ENCODE data around the gene MOB1B. TPM values are rescaled to one million over a fixed set of nuclear protein-coding genes. Genes with fewer than 3 reads are reported as not detected.
A peak's percentile ranks its signal among the peaks of the same experiment; 100 is the strongest.

MOB1B gene
- polyA plus RNA-seq (2013): 37.2 TPM

GRCh38 chr4:70901984-70902576, at the start of gene MOB1B:
MOB1B (plus strand) TSS chr4:70902369; CDS start chr4:70902537, 168 bp downstream.
- POLR2A ChIA-PET: interaction anchor here (0.5 to 1.2 kb wide), 6 partner anchors 27 to 310 kb away, joined by 3 to 5 read pairs (median 4); partner anchors contain the start of genes DCK and GRSF1
- Histone ChIP-seq H3K4me1 (ENCODE audit: control extremely low read depth in 1 of 4, control insufficient read depth in 4 of 4, insufficient read depth in 4 of 4, low read length in 3 of 4) (peaks cover 2 to 30% (median 25%) of the 10 kb centered on the region in 4 experiments), H3K27me3 (replicated peaks in 2 of 5; ENCODE audit: control insufficient read depth in 4 of 5, insufficient read depth in 5 of 5, low read length in 4 of 5) (no peaks in the 10 kb centered on the region), H3K36me3 (ENCODE audit: control insufficient read depth in 4 of 4, insufficient read depth in 4 of 4, low read length in 3 of 4) (peaks cover 0 to 15% (median 12%) of the 10 kb centered on the region in 4 experiments), H3K4me3 (ENCODE audit: control insufficient read depth in 1 of 7, extremely low read depth in 1 of 7, insufficient read depth in 4 of 7, low read depth in 2 of 7, low read length in 6 of 7) (peak within 1 kb of the TSS; percentile 82 to 98 (median 87)), H3K27ac (ENCODE audit: insufficient read depth in 1 of 2, low read depth in 1 of 2, low read length in 2 of 2, poor library complexity in 1 of 2, severe bottlenecking in 2 of 2) (peak within 1 kb of the TSS; percentile 54 to 89), H3K9me3 (ENCODE audit: control extremely low read depth in 1 of 5, control insufficient read depth in 4 of 5, insufficient read depth in 2 of 5, low read depth in 1 of 5, low read length in 4 of 5) (no peaks in the 10 kb centered on the region)
- CTCF ChIA-PET: interaction anchor here (0.7 to 1.5 kb wide), 4 partner anchors 63 to 167 kb away, joined by 3 read pairs; no protein-coding TSS in a partner anchor
- 0% methylated on average over 38 of the region's 47 CpGs for WGBS (ENCODE audit: insufficient coverage)
- DNase-seq: peak; percentile 91 to 93 (median 92)

DNA sequence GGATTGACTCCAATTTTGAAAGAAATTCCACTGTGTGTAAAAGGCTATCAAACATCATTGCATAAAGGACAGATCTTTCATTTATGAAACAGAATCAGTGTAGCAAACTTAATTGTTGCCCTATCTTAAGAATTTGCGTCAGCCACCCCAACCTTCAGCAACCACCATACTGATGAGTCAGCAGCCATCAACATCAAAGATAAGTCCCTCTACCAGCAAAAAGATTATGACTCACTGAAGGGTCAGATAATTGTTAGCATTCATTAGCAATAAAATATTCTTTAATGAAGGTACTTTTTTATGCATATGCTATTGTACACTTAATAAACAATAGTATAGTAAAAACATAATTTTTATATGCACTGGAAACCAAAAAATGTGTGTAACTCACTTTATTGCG, 46.7 kb upstream of the MOB1B start:
- Histone ChIP-seq H3K4me1 (ENCODE audit: control extremely low read depth in 1 of 4, control insufficient read depth in 4 of 4, insufficient read depth in 4 of 4, low read length in 3 of 4) (peaks cover 0 to 3% (median 1%) of the 10 kb centered on the region in 4 experiments), H3K27ac (ENCODE audit: insufficient read depth in 1 of 2, low read depth in 1 of 2, low read length in 2 of 2, poor library complexity in 1 of 2, severe bottlenecking in 2 of 2) (no peak overlapping the region), H3K4me3 (ENCODE audit: control insufficient read depth in 1 of 7, extremely low read depth in 1 of 7, insufficient read depth in 4 of 7, low read depth in 2 of 7, low read length in 6 of 7) (no peak overlapping the region), H3K27me3 (replicated peaks in 2 of 5; ENCODE audit: control insufficient read depth in 4 of 5, insufficient read depth in 5 of 5, low read length in 4 of 5) (no peaks in the 10 kb centered on the region), H3K9me3 (ENCODE audit: control extremely low read depth in 1 of 5, control insufficient read depth in 4 of 5, insufficient read depth in 2 of 5, low read depth in 1 of 5, low read length in 4 of 5) (peaks cover 0 to 3% (median 0%) of the 10 kb centered on the region in 5 experiments), H3K36me3 (ENCODE audit: control insufficient read depth in 4 of 4, insufficient read depth in 4 of 4, low read length in 3 of 4) (no peaks in the 10 kb centered on the region)
- no CpG with 5 or more reads among the region's 2 CpGs for WGBS (ENCODE audit: insufficient coverage)
- ChIA-PET POLR2A (no interaction called here), CTCF (no interaction called here)
- peak in 2 of 3 donors; percentile 25 to 43 for DNase-seq

DNA sequence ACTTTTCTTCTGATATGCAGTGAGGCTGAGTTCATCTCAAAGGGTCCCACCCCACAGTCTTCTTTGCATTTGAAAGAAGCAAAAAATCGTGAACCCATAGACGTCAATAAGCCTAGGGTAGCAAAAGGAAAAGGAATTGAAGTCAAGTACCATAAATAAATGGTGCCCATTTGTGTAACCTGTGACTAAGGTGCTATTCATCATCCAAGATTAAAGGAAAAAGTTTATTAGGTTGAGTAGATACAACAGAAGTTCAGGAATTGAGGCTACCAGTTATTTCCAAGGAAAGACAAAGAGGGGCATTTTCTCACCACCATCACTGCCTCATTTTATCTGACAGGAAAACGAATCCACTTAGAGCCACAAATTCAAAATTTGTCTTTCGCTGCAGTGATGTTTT, 43.7 kb upstream of the MOB1B start:
- H3K9me3 ChIP-seq (ENCODE audit: control extremely low read depth in 1 of 5, control insufficient read depth in 4 of 5, insufficient read depth in 2 of 5, low read depth in 1 of 5, low read length in 4 of 5): peaks cover 0 to 3% (median 0%) of the 10 kb centered on the region in 5 experiments
- no peaks in the 10 kb centered on the region for H3K27me3 ChIP-seq (replicated peaks in 2 of 5; ENCODE audit: control insufficient read depth in 4 of 5, insufficient read depth in 5 of 5, low read length in 4 of 5)
- no peak overlapping the region for H3K27ac ChIP-seq (ENCODE audit: insufficient read depth in 1 of 2, low read depth in 1 of 2, low read length in 2 of 2, poor library complexity in 1 of 2, severe bottlenecking in 2 of 2)
- ChIA-PET CTCF (no interaction called here), POLR2A (no interaction called here)
- DNase-seq: no peak
- WGBS (ENCODE audit: insufficient coverage): 83% methylated on average over 2 of the region's 4 CpGs
- H3K4me1 ChIP-seq (ENCODE audit: control extremely low read depth in 1 of 4, control insufficient read depth in 4 of 4, insufficient read depth in 4 of 4, low read length in 3 of 4): peaks cover 0 to 3% (median 1%) of the 10 kb centered on the region in 4 experiments
- H3K4me3 ChIP-seq (ENCODE audit: control insufficient read depth in 1 of 7, extremely low read depth in 1 of 7, insufficient read depth in 4 of 7, low read depth in 2 of 7, low read length in 6 of 7): no peak overlapping the region
- H3K36me3 ChIP-seq (ENCODE audit: control insufficient read depth in 4 of 4, insufficient read depth in 4 of 4, low read length in 3 of 4): no peaks in the 10 kb centered on the region

DNA sequence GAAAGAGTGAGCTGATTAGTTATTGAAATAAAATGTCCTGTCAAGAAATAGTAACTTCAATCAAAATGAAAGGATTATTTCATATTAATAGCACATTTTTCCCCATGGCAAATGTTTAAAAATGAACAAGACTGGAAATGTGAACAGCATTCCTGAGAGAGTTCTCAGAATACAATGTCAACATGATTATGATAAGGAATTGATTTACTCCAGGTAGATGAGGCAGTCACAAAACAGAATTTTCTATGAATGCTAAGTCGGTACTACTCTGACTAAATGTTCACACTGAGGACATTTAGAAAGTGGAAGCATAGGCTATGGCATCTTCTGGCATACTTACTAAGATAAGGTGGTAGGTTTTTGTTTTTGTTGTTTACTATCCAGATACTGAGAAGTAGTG, 43.1 kb upstream of the MOB1B start:
- Histone ChIP-seq H3K36me3 (ENCODE audit: control insufficient read depth in 4 of 4, insufficient read depth in 4 of 4, low read length in 3 of 4) (no peaks in the 10 kb centered on the region), H3K4me3 (ENCODE audit: control insufficient read depth in 1 of 7, extremely low read depth in 1 of 7, insufficient read depth in 4 of 7, low read depth in 2 of 7, low read length in 6 of 7) (no peak overlapping the region), H3K27me3 (replicated peaks in 2 of 5; ENCODE audit: control insufficient read depth in 4 of 5, insufficient read depth in 5 of 5, low read length in 4 of 5) (no peaks in the 10 kb centered on the region), H3K27ac (ENCODE audit: insufficient read depth in 1 of 2, low read depth in 1 of 2, low read length in 2 of 2, poor library complexity in 1 of 2, severe bottlenecking in 2 of 2) (no peak overlapping the region), H3K4me1 (ENCODE audit: control extremely low read depth in 1 of 4, control insufficient read depth in 4 of 4, insufficient read depth in 4 of 4, low read length in 3 of 4) (no peaks in the 10 kb centered on the region), H3K9me3 (ENCODE audit: control extremely low read depth in 1 of 5, control insufficient read depth in 4 of 5, insufficient read depth in 2 of 5, low read depth in 1 of 5, low read length in 4 of 5) (peaks cover 0 to 3% (median 0%) of the 10 kb centered on the region in 5 experiments)
- ChIA-PET POLR2A (no interaction called here), CTCF (no interaction called here)
- WGBS (ENCODE audit: insufficient coverage): 100% methylated on average over 1 of the region's 1 CpG
- no peak for DNase-seq

GRCh38 chr4:70863099-70863790, 38.9 kb upstream of the MOB1B start:
- CTCF ChIA-PET: no interaction called here
- H3K9me3 ChIP-seq (ENCODE audit: control extremely low read depth in 1 of 5, control insufficient read depth in 4 of 5, insufficient read depth in 2 of 5, low read depth in 1 of 5, low read length in 4 of 5): no peaks in the 10 kb centered on the region
- no peaks in the 10 kb centered on the region for H3K27me3 ChIP-seq (replicated peaks in 2 of 5; ENCODE audit: control insufficient read depth in 4 of 5, insufficient read depth in 5 of 5, low read length in 4 of 5)
- 68% methylated on average over 4 of the region's 6 CpGs for WGBS (ENCODE audit: insufficient coverage)
- H3K4me1 ChIP-seq (ENCODE audit: control extremely low read depth in 1 of 4, control insufficient read depth in 4 of 4, insufficient read depth in 4 of 4, low read length in 3 of 4): no peaks in the 10 kb centered on the region
- H3K4me3 ChIP-seq (ENCODE audit: control insufficient read depth in 1 of 7, extremely low read depth in 1 of 7, insufficient read depth in 4 of 7, low read depth in 2 of 7, low read length in 6 of 7): no peak overlapping the region
- DNase-seq: no peak
- no peaks in the 10 kb centered on the region for H3K36me3 ChIP-seq (ENCODE audit: control insufficient read depth in 4 of 4, insufficient read depth in 4 of 4, low read length in 3 of 4)
- H3K27ac ChIP-seq (ENCODE audit: insufficient read depth in 1 of 2, low read depth in 1 of 2, low read length in 2 of 2, poor library complexity in 1 of 2, severe bottlenecking in 2 of 2): no peak overlapping the region
- POLR2A ChIA-PET: no interaction called here

- DNase-seq: no peak
- Histone ChIP-seq H3K4me3 (ENCODE audit: control insufficient read depth in 1 of 7, extremely low read depth in 1 of 7, insufficient read depth in 4 of 7, low read depth in 2 of 7, low read length in 6 of 7) (no peak overlapping the region), H3K36me3 (ENCODE audit: control insufficient read depth in 4 of 4, insufficient read depth in 4 of 4, low read length in 3 of 4) (no peaks in the 10 kb centered on the region), H3K27me3 (replicated peaks in 2 of 5; ENCODE audit: control insufficient read depth in 4 of 5, insufficient read depth in 5 of 5, low read length in 4 of 5) (no peaks in the 10 kb centered on the region), H3K4me1 (ENCODE audit: control extremely low read depth in 1 of 4, control insufficient read depth in 4 of 4, insufficient read depth in 4 of 4, low read length in 3 of 4) (no peaks in the 10 kb centered on the region), H3K9me3 (ENCODE audit: control extremely low read depth in 1 of 5, control insufficient read depth in 4 of 5, insufficient read depth in 2 of 5, low read depth in 1 of 5, low read length in 4 of 5) (no peaks in the 10 kb centered on the region), H3K27ac (ENCODE audit: insufficient read depth in 1 of 2, low read depth in 1 of 2, low read length in 2 of 2, poor library complexity in 1 of 2, severe bottlenecking in 2 of 2) (no peak overlapping the region)
- ChIA-PET CTCF (no interaction called here), POLR2A (no interaction called here)
Observed at GRCh38 chr4:70868778-70869177, 33.4 kb upstream of the MOB1B start.

- Histone ChIP-seq H3K27me3 (replicated peaks in 2 of 5; ENCODE audit: control insufficient read depth in 4 of 5, insufficient read depth in 5 of 5, low read length in 4 of 5) (no peaks in the 10 kb centered on the region), H3K27ac (ENCODE audit: insufficient read depth in 1 of 2, low read depth in 1 of 2, low read length in 2 of 2, poor library complexity in 1 of 2, severe bottlenecking in 2 of 2) (no peak overlapping the region), H3K9me3 (ENCODE audit: control extremely low read depth in 1 of 5, control insufficient read depth in 4 of 5, insufficient read depth in 2 of 5, low read depth in 1 of 5, low read length in 4 of 5) (no peaks in the 10 kb centered on the region), H3K4me3 (ENCODE audit: control insufficient read depth in 1 of 7, extremely low read depth in 1 of 7, insufficient read depth in 4 of 7, low read depth in 2 of 7, low read length in 6 of 7) (no peak overlapping the region), H3K4me1 (ENCODE audit: control extremely low read depth in 1 of 4, control insufficient read depth in 4 of 4, insufficient read depth in 4 of 4, low read length in 3 of 4) (no peaks in the 10 kb centered on the region), H3K36me3 (ENCODE audit: control insufficient read depth in 4 of 4, insufficient read depth in 4 of 4, low read length in 3 of 4) (no peaks in the 10 kb centered on the region)
- no CpG with 5 or more reads among the region's 3 CpGs for WGBS (ENCODE audit: insufficient coverage)
- POLR2A ChIA-PET: no interaction called here
- CTCF ChIA-PET: interaction anchor here (1.3 kb wide), 1 partner anchor 31 kb away, joined by 3 read pairs; no protein-coding TSS in a partner anchor
- no peak for DNase-seq
Observed at GRCh38 chr4:70873216-70873615, 29.0 kb upstream of the MOB1B start.
